Daoy (cell line): ENCODE measurements around the gene MVK. TPM values are rescaled to one million over a fixed set of nuclear protein-coding genes. Genes with fewer than 3 reads are reported as not detected.
"Not testable (repeated sequence)": the region's sequence is repeated elsewhere in the genome, so short reads cannot be mapped to it uniquely, and the experiment has no call there.

ENCODE experiments used
- DNase-seq: peaks from one replicate; pipeline ENCODE4 v3.0.0-alpha.2; 2015; ENCODE audit warnings: low read depth
- total RNA-seq: library from RNA; depleted of rRNA; stranded (reverse); fragments of >200 nt; shearing (Covaris generic); gene quantifications from 2 replicates; pipeline ENCODE4 v1.2.3, GENCODE V29; 2014

MVK gene
- total RNA-seq, 1 experiment from 2014 or later = 23.6 TPM

- no peak for DNase-seq
Measured at GRCh38 chr12:109589691-109590245, 16.2 kb downstream of the MVK start.

- no peak for DNase-seq
Measured at GRCh38 chr12:109590566-109590965, 17.0 kb downstream of the MVK start.

DNA sequence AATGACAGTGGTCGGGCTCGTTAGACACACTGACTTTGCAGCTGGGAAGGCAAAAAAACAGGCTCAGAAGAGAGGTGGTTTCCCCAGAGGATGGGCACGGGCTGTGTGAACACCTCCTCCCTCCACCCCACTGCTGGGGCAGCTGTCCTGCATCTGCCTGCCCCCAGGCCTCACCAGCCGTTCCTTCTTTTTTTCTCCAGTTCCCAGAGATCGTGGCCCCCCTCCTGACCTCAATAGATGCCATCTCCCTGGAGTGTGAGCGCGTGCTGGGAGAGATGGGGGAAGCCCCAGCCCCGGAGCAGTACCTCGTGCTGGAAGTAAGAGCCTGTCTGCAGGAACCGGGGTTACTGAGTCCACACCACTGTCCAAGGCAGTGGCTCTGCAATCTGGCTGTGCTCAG lies 17.4 kb downstream of the MVK start:
- DNase-seq = no peak

DNA sequence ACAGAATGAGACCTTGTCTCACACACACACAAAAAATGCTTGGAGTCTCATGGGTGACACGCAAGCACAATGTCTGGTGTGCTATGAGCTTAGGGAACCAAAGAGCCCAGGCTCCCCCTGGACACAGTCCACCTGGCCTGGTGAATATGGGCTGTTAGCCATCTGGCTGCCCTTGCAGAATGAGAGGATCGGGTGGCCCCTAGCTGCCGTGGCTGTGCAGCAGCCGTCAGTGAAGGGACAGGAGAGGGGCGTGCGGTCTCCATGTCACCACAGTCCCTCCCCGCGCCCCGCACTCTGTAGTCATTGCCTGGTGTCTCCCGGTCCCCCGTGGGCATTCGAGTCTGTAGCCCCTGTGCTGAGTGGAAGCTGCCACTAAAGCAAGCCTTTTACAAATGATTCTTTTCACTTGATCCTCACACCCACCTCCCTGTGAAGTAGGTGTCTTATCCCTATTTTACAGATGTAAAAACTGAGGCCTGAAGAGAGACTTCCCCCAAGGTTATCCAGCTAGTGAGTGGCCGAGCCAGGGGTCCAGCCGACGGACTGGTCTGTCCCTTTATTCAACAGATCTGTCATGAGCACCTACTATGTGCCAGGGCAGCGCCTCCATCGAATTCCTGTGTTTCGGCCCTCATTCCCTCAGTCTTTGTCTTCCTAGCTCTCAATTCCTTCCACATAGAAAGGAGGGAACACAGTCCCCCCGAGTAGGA lies 18.8 kb downstream of the MVK start:
- no peak for DNase-seq

GRCh38 chr12:109592905-109593272 lies 19.3 kb downstream of the MVK start:
- no peak for DNase-seq

GRCh38 chr12:109594556-109595317 lies 21.1 kb downstream of the MVK start:
- DNase-seq = no peak

DNA sequence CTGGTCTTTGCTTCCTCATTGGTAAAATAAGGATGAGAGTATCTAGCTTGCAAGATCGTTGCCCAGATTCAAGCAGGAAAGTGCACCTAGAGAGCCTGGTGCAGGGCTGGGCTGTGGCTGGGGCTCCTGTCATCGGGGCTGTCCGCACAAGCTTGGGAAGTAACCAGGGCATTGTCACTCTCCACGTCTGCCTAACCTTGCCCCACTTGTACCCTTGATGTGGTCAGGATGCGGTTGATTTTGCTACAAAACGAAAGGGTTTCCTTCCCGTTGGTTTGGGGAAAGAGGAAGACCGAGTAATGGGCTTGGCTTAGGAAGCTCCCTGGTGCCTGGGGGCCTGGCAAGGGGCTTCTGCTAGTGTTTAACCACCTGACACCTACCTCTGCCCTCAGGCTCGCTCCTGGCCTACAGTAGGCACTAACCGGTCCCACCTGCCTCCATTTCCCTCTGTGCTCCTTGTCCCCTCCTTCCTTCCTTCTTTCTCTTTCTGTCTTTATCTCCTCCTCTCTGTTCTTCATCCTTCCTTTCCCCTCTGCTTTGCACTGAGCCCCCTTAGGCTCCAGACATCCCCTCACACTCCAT lies 21.8 kb downstream of the MVK start:
- DNase-seq = no peak

DNA sequence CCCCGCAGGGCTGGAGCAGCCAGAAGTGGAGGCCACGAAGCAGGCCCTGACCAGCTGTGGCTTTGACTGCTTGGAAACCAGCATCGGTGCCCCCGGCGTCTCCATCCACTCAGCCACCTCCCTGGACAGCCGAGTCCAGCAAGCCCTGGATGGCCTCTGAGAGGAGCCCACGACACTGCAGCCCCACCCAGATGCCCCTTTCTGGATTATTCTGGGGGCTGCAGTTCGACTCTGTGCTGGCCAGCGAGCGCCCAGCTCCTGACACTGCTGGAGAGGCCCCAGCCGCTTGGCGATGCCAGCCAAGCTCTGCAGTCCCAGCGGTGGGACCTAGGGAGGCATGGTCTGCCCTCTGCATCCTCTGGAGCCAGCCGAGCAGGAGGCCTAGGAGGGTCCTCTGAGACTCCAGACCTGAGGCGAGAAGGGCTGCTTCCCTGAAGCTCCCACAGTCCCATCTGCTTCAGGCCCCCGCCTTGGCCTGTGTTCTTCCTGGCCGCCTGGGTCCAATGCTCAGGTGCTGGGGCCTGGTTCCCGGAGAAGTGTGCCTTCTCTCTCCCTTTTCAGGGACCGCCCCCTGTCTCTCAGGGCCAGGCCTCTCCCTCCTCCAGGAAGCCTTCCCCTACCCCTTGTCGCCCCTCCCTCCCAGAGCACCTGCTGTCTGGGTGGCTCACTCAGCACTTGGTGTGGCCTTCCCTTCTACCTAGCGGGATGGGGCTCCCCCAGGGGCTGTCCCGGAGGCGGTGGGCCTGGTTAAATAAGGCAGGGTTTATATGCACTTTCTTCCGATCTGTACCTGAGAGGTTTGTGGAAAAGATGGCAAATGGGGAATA lies 23.0 kb downstream of the MVK start:
- no peak for DNase-seq

GRCh38 chr12:109597414-109597794 lies 23.8 kb downstream of the MVK start:
- no peak for DNase-seq

- peak; percentile 85 for DNase-seq
Measured at GRCh38 chr12:109597795-109598427, 24.3 kb downstream of the MVK start.

- no peak for DNase-seq
Measured at GRCh38 chr12:109598428-109598854, 24.8 kb downstream of the MVK start.

GRCh38 chr12:109599087-109599486 lies 25.5 kb downstream of the MVK start:
- no peak for DNase-seq

DNA sequence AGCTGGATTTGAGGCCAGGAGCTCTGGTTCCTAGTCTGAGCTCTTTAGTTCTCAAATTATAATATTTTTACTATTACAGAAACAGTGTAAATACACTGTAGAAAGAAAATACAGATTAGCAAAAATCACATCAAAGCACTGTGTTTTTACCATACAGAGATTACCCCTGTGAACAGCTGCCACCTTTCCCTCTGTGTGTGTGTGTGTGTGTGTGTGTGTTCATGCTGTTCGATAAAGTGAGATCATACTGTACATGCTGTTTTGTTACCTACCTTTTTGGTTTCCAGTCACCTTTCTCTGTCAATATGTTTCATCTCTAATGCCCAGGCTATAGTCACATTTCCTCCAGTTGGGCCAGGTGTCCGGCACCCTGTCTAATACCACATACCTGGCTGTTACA lies 26.9 kb downstream of the MVK start:
- DNase-seq = no peak

- no peak for DNase-seq
Measured at GRCh38 chr12:109600995-109601394, 27.4 kb downstream of the MVK start.

DNA sequence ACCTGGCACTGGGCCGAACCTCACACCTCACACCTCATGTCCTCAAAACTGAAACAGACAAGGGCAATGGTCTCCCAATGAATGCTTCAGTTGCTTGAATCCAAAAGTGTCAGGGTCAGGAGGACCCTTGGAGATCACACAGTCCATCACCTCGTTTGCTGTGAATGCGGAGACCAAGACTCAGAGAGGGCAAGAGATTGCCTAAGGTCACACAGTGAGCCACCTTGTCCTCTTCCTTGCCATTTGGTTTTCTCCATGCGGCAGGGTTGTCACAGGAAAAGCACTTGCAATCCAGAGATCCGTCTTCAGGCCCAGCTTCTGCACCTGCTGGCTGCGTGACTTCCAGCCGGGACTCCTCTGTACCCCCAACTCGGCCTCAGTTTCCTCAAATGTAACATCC lies 28.0 kb downstream of the MVK start:
- DNase-seq = no peak

DNA sequence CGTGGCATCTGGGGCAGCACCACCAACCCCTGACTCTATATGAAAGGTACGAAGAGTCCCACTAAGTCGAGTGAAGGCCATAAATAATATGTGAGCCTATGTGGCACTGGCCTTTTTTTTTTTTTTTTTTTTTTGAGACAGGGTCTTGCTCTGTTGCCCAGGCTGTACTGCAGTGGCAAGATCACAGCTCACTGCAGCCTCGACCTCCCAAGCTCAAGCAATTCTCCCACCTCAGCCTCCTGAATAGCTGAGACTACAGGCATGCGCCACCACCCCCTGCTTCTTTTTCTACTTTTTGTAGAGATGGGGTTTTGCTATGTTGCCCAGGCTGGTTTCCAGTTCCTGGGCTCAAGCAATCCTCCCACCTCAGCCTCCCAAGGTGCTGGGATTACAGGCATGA lies 28.5 kb downstream of the MVK start:
- not testable (repeated sequence) for DNase-seq

GRCh38 chr12:109604132-109604585 lies 30.6 kb downstream of the MVK start:
- no peak for DNase-seq

- no peak for DNase-seq
Measured at GRCh38 chr12:109605016-109605415, 31.4 kb downstream of the MVK start.

- DNase-seq = no peak
Measured at GRCh38 chr12:109605599-109606228, 32.1 kb downstream of the MVK start.

GRCh38 chr12:109606320-109607028 lies 32.9 kb downstream of the MVK start:
- no peak for DNase-seq
